ENCODE results near the gene PAK3. TPM values are rescaled to one million over a fixed set of nuclear protein-coding genes. Genes with fewer than 3 reads are reported as not detected.
A peak's percentile ranks its signal among the peaks of the same experiment; 100 is the strongest.

The PAK3 gene
- polyA plus RNA-seq, 3 donors = not detected

GRCh38 chrX:111101580-111101979 is 5.6 kb downstream of the PAK3 start:
- Histone ChIP-seq H2AFZ (ENCODE audit: insufficient read depth, low read depth, low read length, poor library complexity, severe bottlenecking) (no peak overlapping the region), H3K9ac (ENCODE audit: insufficient read depth, low read length, poor library complexity, severe bottlenecking) (no peak overlapping the region), H3K4me3 (replicated peaks in 1 of 3; ENCODE audit: low read depth in 2 of 3, low read length in 3 of 3) (no peak overlapping the region), H4K20me1 (ENCODE audit: insufficient read depth, low read length) (no peaks in the 10 kb centered on the region), H3K27me3 (ENCODE audit: control insufficient read depth in 2 of 2, insufficient read depth in 2 of 2, low read length in 2 of 2) (peaks cover 8 to 16% of the 10 kb centered on the region in 2 donors), H3K9me3 (replicated peaks in 1 of 2; ENCODE audit: control insufficient read depth in 1 of 2, insufficient read depth in 1 of 2, low read length in 2 of 2) (no peaks in the 10 kb centered on the region), H3K4me1 (ENCODE audit: control insufficient read depth in 1 of 2, insufficient read depth in 2 of 2, low read length in 2 of 2) (peaks cover 0 to 4% of the 10 kb centered on the region in 2 donors), H3K79me2 (ENCODE audit: insufficient read depth, low read length) (no peaks in the 10 kb centered on the region), H3K27ac (ENCODE audit: low read depth in 1 of 2, low read length in 2 of 2) (no peak overlapping the region), H3K4me2 (replicated peaks; ENCODE audit: extremely low read depth, low read length, poor library complexity, severe bottlenecking) (no peak overlapping the region), H3K36me3 (replicated peaks in 1 of 2; ENCODE audit: control insufficient read depth in 1 of 2, insufficient read depth in 2 of 2, low read length in 2 of 2) (no peaks in the 10 kb centered on the region)
- TF ChIP-seq CTCF (IDR thresholded peaks at IDR 0.05) = no peak
- DNase-seq = no peak
- Mint-ChIP-seq H3K4me3 (no peak overlapping the region), H3K9me3 (no peaks in the 10 kb centered on the region), H3K27ac (peak overlapping the region in 1 of 7 donors; percentile 6), H3K27me3 (ENCODE audit: low read depth in 3 of 3) (peaks cover 19 to 27% (median 26%) of the 10 kb centered on the region in 3 donors), H3K4me1 (peaks cover 5% of the 10 kb centered on the region), H3K36me3 (no peaks in the 10 kb centered on the region)
- no CpG with 5 or more reads among the region's 2 CpGs for WGBS (ENCODE audit: insufficient coverage)
- intact Hi-C loops (cut with micrococcal nuclease) = no loop called here

GRCh38 chrX:111102636-111103035 is 6.6 kb downstream of the PAK3 start:
- WGBS (ENCODE audit: insufficient coverage) = no CpG with 5 or more reads among the region's 1 CpG
- Histone ChIP-seq H4K20me1 (ENCODE audit: insufficient read depth, low read length) (no peaks in the 10 kb centered on the region), H3K79me2 (ENCODE audit: insufficient read depth, low read length) (no peaks in the 10 kb centered on the region), H3K4me1 (ENCODE audit: control insufficient read depth in 1 of 2, insufficient read depth in 2 of 2, low read length in 2 of 2) (peaks cover 0 to 4% of the 10 kb centered on the region in 2 donors), H3K27ac (ENCODE audit: low read depth in 1 of 2, low read length in 2 of 2) (no peak overlapping the region), H3K27me3 (ENCODE audit: control insufficient read depth in 2 of 2, insufficient read depth in 2 of 2, low read length in 2 of 2) (peaks cover 5 to 7% of the 10 kb centered on the region in 2 donors), H3K4me3 (replicated peaks in 1 of 3; ENCODE audit: low read depth in 2 of 3, low read length in 3 of 3) (no peak overlapping the region), H3K9ac (ENCODE audit: insufficient read depth, low read length, poor library complexity, severe bottlenecking) (no peak overlapping the region), H3K36me3 (replicated peaks in 1 of 2; ENCODE audit: control insufficient read depth in 1 of 2, insufficient read depth in 2 of 2, low read length in 2 of 2) (no peaks in the 10 kb centered on the region), H2AFZ (ENCODE audit: insufficient read depth, low read depth, low read length, poor library complexity, severe bottlenecking) (no peak overlapping the region), H3K9me3 (replicated peaks in 1 of 2; ENCODE audit: control insufficient read depth in 1 of 2, insufficient read depth in 1 of 2, low read length in 2 of 2) (no peaks in the 10 kb centered on the region), H3K4me2 (replicated peaks; ENCODE audit: extremely low read depth, low read length, poor library complexity, severe bottlenecking) (no peak overlapping the region)
- no peak overlapping the region for H3K27ac Mint-ChIP-seq
- no peaks in the 10 kb centered on the region for H3K36me3 Mint-ChIP-seq
- peaks cover 5% of the 10 kb centered on the region for H3K4me1 Mint-ChIP-seq
- H3K9me3 Mint-ChIP-seq = no peaks in the 10 kb centered on the region
- no peak overlapping the region for H3K4me3 Mint-ChIP-seq
- H3K27me3 Mint-ChIP-seq (ENCODE audit: low read depth in 3 of 3) = peaks cover 11 to 18% (median 17%) of the 10 kb centered on the region in 3 donors
- no peak for TF ChIP-seq CTCF (IDR thresholded peaks at IDR 0.05)
- DNase-seq = no peak
- intact Hi-C loops (cut with micrococcal nuclease) = no loop called here
